22Rv1 (cell line): ENCODE data around the gene MAP7D2.
A peak's percentile ranks its signal among the peaks of the same experiment; 100 is the strongest.

Experiments used
- H3K27ac ChIP-seq: fragments of 450-650 bp; 2 replicates; pipeline ENCODE4 v1.5.1; 2017
- CTCF ChIP-seq: fragments of 450-650 bp; IDR thresholded peaks from 2 replicates; pipeline ENCODE4 v1.5.1; 2017; ENCODE audit warnings: mild to moderate bottlenecking
- ZFX ChIP-seq: fragments of 450-650 bp; IDR thresholded peaks from 2 replicates; pipeline ENCODE4 v1.6.1; 2017; ENCODE audit warnings: antibody characterized with exemption, borderline replicate concordance

Gene MAP7D2

GRCh38 chrX:20143561-20143960, 26.9 kb upstream of the MAP7D2 start:
- no peak for TF ChIP-seq CTCF
- TF ChIP-seq ZFX = no peak
- H3K27ac ChIP-seq = no peak overlapping the region

GRCh38 chrX:20143111-20143510, 26.4 kb upstream of the MAP7D2 start:
- H3K27ac ChIP-seq = no peak overlapping the region
- TF ChIP-seq CTCF = no peak
- no peak for TF ChIP-seq ZFX

GRCh38 chrX:20141281-20142220, 24.8 kb upstream of the MAP7D2 start, which contains the start of gene EIF1AX:
TSS of gene EIF1AX (minus strand) at chrX:20141838. CDS start at chrX:20141640, 198 bp downstream.
- H3K27ac ChIP-seq = peak within 1 kb of the TSS; percentile 69
- TF ChIP-seq ZFX = no peak
- no peak for TF ChIP-seq CTCF

GRCh38 chrX:20140420-20140819, 23.7 kb upstream of the MAP7D2 start:
- TF ChIP-seq CTCF (no peak), ZFX (no peak)
- no peak overlapping the region for H3K27ac ChIP-seq

GRCh38 chrX:20139966-20140365, 23.3 kb upstream of the MAP7D2 start:
- H3K27ac ChIP-seq = no peak overlapping the region
- TF ChIP-seq ZFX (no peak), CTCF (no peak)

- no peak overlapping the region for H3K27ac ChIP-seq
- TF ChIP-seq CTCF = no peak
- TF ChIP-seq ZFX = no peak
These were observed 19.2 kb upstream of the MAP7D2 start for GRCh38 chrX:20135944-20136343.

GRCh38 chrX:20132666-20133065, 16.0 kb upstream of the MAP7D2 start:
- H3K27ac ChIP-seq = no peak overlapping the region
- TF ChIP-seq CTCF = no peak
